Ovary (tissue), 10 donors: ENCODE measurements around the gene DYDC2. TPM values are rescaled to one million over a fixed set of nuclear protein-coding genes. Genes with fewer than 3 reads are reported as not detected.

Experiments
- DNase-seq, 5 donors: peaks; one replicate each; pipeline ENCODE4 v3.0.0-alpha.2; 2019 to 2020
- H3K27ac ChIP-seq, 2 donors: fragments of 200-600 bp; one replicate each; pipeline versions ENCODE4 v1.5.1 to v1.8.0; 2019 to 2022
- H3K27me3 ChIP-seq: fragments of 200-600 bp; one replicate; pipeline ENCODE4 v1.8.0; 2022
- H3K36me3 ChIP-seq: fragments of 200-600 bp; sonication (generic); one replicate; pipeline ENCODE4 v1.5.1; 2019
- H3K4me1 ChIP-seq: one replicate; pipeline ENCODE4 v1.8.1; 2013; ENCODE audit warnings: mild to moderate bottlenecking, moderate library complexity; ENCODE audit not compliant: insufficient read depth
- H3K4me3 ChIP-seq: fragments of 200-600 bp; sonication (generic); one replicate; pipeline ENCODE4 v1.5.1; 2017
- H3K9me3 ChIP-seq, 2 donors: fragments of 200-600 bp in 1 of 2; sonication (generic) in 1 of 2; one replicate each; pipeline versions ENCODE4 v1.5.1 to v1.8.1; 2013 to 2019; ENCODE audit warnings: mild to moderate bottlenecking in 1 of 2, moderate library complexity in 1 of 2
- EP300 ChIP-seq: sonication (generic); formaldehyde crosslinking; IDR thresholded peaks from one replicate; pipeline ENCODE4 v1.6.1; 2017; ENCODE audit warnings: antibody characterized with exemption
- POLR2A ChIP-seq: fragments of 450-650 bp; IDR thresholded peaks from one replicate; pipeline ENCODE4 v1.6.1; 2017; ENCODE audit warnings: antibody characterized with exemption, mild to moderate bottlenecking, moderate library complexity
- WGBS, 3 donors: extraction: QIAGEN DNeasy Blood & Tissue Kit in 1 of 3; methylation state at CpG; one replicate each; pipeline versions ENCODE4 v1.1.5 to v1.1.7; 2013 to 2017; 5-methylcytosine and 5-hydroxymethylcytosine counted together
- intact Hi-C, 4 donors: fragments of 100-400 bp; cut with DNase I; formaldehyde crosslinking; loops; one replicate each; pipeline versions ENCODE4 v1.11.0 to v1.15.1; 2022 to 2023
- long read RNA-seq, 3 donors: library from polyadenylated mRNA in 2 of 3; unstranded in 2 of 3; transcript quantifications; one replicate each; pipeline ENCODE4 v2.0.0 and lab custom pipeline, GENCODE V29; 2021 to 2026
- polyA plus RNA-seq, 2 donors: library from polyadenylated mRNA; stranded (reverse); fragments of 200-250 nt in 1 of 2; fragments of 350-450 nt in 1 of 2; fragmentation: Illumina TruSeq in 1 of 2; extraction: RNeasy Lipid Tissue Mini Kit (QIAGEN cat#74804) in 1 of 2; gene quantifications; one replicate each; pipeline ENCODE4 v1.2.3, GENCODE V29; 2013 to 2014
- total RNA-seq, 7 donors: library from RNA; depleted of rRNA in 2 of 7; stranded (reverse); fragments of >200 nt in 2 of 7; fragmentation: NEBNext Ultra II Directional in 3 of 7; extraction: Animal tissue kit (Norgen Biotek cat#: 25700) in 3 of 7; gene quantifications; one replicate each; pipeline versions ENCODE4 v1.1.0 to v1.2.4, GENCODE V29; 2016 to 2023
- TF ChIP-seq, protein P1 (sequence below), 3 donors: fragments of 450-650 bp in 2 of 3; fragments of 200-600 bp in 1 of 3; IDR thresholded peaks; one replicate each; pipeline versions ENCODE4 v1.5.1 to v1.8.0; 2016 to 2022; ENCODE audit warnings: antibody characterized with exemption in 3 of 3, mild to moderate bottlenecking in 1 of 3
- donor health status: DM: no; HTN: no; CAD: no; lungs with moderate emphysema.
- donor health status: DM: no; HTN: no; CAD: no.
- donor health status: Bipolar disorder and iron deficiency.
- donor health status: DM: yes; HTN: yes; CAD: no.
- donor health status: DM: no; HTN: no; CAD: no.
- donor health status: DM: yes; HTN: yes; CAD: no.

The DYDC2 gene, protein sequence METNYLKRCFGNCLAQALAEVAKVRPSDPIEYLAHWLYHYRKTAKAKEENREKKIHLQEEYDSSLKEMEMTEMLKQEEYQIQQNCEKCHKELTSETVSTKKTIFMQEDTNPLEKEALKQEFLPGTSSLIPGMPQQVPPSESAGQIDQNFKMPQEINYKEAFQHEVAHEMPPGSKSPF
- 1 to 10 TPM in 3 of 7 donors, under 1 TPM in 2, not detected in 2; 0.87 to 6.7 (median 1.4) TPM for total RNA-seq
- under 1 TPM; 0.17 to 0.24 TPM for polyA plus RNA-seq
- long read RNA-seq, donor 1, result 0 reads
- long read RNA-seq, donor 2, partial matches to known transcripts, result 25 of 36 reads
- long read RNA-seq, donor 2, other reads (novel, unspliced or antisense), result 11 of 36 reads
- long read RNA-seq, donor 3, result 0 reads

DNA sequence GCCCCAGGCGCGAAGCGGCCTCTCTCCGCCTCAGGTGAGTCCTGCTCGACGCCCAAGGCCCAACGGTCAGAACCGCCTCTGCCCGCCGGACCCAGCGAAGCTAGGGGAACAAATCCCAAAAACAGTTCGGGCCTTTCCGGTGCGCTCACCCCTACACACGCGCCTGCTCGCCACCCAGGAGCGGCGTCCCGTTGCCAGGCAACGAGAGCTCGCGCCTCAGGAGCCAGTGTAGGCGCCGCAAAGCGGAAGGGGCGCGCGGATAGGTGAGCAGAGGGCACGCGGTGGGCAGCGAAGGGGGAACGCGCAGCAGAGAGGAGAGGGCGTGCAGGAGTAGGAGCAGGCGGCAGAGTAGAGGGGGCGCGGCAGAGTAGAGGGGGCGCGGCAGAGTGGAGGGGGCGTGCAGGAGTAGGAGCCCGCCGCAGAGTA is at the start of gene DYDC2, which contains the start of gene DYDC1:
DYDC2 (plus strand) TSS at position 219 of the 426 bp plus-strand sequence. CDS start 5,663 bp downstream, outside the sequence.
DYDC1 (minus strand) TSS at position 193 of the 426 bp plus-strand sequence. CDS start 4,154 bp downstream, outside the sequence.
- DNase-seq, result peak; percentile 48 to 76 (median 57)
- 1 to 2% (median 1%) methylated on average over 27 to 43 of the region's 43 CpGs for WGBS, 3 donors
- no peaks in the 10 kb centered on the region for H3K27me3 ChIP-seq

DNA sequence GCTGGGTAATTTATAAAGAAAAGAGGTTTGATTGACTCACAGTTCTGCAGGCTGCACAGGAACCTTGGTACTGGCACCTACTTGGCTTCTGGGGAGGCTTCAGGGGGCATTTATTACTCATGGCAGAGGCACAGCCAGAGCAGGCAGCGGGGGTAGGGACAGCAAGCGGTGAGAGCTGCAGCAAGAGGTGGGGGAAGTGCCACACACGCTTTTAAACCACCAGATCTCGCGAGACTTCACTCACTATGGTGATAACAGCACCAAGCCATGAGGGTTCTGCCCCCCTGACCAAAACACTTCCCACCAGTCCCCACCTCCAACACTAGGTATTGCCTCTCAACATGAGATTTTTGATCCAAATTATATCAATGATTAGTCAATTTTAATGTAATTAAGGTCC is 43.1 kb upstream of the DYDC2 start:
- Histone ChIP-seq H3K27ac (no peak overlapping the region), H3K9me3 (no peaks in the 10 kb centered on the region), H3K36me3 (no peaks in the 10 kb centered on the region), H3K4me3 (no peak overlapping the region), H3K27me3 (no peaks in the 10 kb centered on the region), H3K4me1 (no peaks in the 10 kb centered on the region)
- intact Hi-C loops, result no loop called here
- TF ChIP-seq, protein P1, sequence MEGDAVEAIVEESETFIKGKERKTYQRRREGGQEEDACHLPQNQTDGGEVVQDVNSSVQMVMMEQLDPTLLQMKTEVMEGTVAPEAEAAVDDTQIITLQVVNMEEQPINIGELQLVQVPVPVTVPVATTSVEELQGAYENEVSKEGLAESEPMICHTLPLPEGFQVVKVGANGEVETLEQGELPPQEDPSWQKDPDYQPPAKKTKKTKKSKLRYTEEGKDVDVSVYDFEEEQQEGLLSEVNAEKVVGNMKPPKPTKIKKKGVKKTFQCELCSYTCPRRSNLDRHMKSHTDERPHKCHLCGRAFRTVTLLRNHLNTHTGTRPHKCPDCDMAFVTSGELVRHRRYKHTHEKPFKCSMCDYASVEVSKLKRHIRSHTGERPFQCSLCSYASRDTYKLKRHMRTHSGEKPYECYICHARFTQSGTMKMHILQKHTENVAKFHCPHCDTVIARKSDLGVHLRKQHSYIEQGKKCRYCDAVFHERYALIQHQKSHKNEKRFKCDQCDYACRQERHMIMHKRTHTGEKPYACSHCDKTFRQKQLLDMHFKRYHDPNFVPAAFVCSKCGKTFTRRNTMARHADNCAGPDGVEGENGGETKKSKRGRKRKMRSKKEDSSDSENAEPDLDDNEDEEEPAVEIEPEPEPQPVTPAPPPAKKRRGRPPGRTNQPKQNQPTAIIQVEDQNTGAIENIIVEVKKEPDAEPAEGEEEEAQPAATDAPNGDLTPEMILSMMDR (IDR thresholded peaks at IDR 0.05), result no peak
- TF ChIP-seq POLR2A (no peak), EP300 (no peak)
- WGBS, 3 donors, result 72 to 86% (median 74%) methylated on average over 5 of the region's 5 CpGs
- no peak for DNase-seq

More for the DNA sequence above, at the start of gene DYDC2, which contains the start of gene DYDC1:
- H3K4me1 ChIP-seq, result peaks cover 3% of the 10 kb centered on the region
- peak within 1 kb of the TSS; percentile 3 for H3K4me3 ChIP-seq
- no peaks in the 10 kb centered on the region for H3K9me3 ChIP-seq
- no peak within 1 kb of the TSS for H3K27ac ChIP-seq
- intact Hi-C loops, result no loop called here
- H3K36me3 ChIP-seq, result no peaks in the 10 kb centered on the region
- TF ChIP-seq, protein P1 (IDR thresholded peaks at IDR 0.05), result no peak
- TF ChIP-seq POLR2A, result no peak
- TF ChIP-seq EP300, result no peak

DNA sequence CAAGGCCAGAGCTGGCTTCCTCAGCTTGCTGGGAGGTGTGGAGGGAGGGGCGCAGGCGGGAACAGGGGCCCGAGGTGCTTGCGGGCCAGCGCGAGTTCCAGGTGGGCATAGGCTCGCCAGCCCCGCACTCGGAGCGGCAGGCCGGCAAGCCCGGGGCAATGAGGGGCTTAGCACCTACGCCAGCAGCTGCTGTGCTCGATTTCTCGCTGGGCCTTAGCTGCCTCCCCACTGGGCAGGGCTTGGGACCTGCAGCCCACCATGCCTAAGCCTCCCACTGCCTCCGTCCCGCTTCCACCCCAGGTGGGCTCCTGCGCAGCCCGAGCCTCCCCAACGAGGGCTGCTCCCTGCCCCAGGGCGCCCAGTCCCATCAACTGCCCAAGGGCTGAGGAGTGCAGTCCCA is 41.2 kb upstream of the DYDC2 start:
- Histone ChIP-seq H3K4me1 (no peaks in the 10 kb centered on the region), H3K27me3 (no peaks in the 10 kb centered on the region), H3K4me3 (no peak overlapping the region), H3K27ac (no peak overlapping the region), H3K9me3 (no peaks in the 10 kb centered on the region), H3K36me3 (no peaks in the 10 kb centered on the region)
- no peak for DNase-seq
- intact Hi-C loops, result no loop called here
- 92 to 97% (median 96%) methylated on average over 11 to 21 of the region's 21 CpGs for WGBS, 3 donors
- TF ChIP-seq POLR2A (no peak), EP300 (no peak)
- TF ChIP-seq, protein P1 (IDR thresholded peaks at IDR 0.05), result no peak

DNA sequence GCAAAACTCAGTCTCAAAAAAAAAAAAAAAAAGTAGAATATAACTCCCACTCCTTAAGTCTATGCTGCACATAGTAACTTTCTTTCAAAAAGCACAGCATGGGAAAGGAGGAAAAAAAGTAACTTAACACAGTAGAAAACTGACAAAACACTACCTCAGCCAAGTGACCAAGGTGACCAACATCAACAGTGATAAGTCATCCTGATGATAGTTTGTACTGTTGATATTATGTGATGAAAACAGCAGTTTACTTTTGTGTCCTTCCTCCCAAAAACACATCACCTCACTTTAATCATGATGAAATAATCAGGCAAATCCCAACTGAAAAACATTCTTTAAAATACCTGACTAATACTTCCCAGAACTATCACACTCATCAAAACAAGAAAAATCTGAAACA is 37.8 kb upstream of the DYDC2 start:
- no peak for DNase-seq
- Histone ChIP-seq H3K4me1 (no peaks in the 10 kb centered on the region), H3K4me3 (no peak overlapping the region), H3K36me3 (no peaks in the 10 kb centered on the region), H3K9me3 (no peaks in the 10 kb centered on the region), H3K27ac (no peak overlapping the region), H3K27me3 (no peaks in the 10 kb centered on the region)
- intact Hi-C loops, result no loop called here
- TF ChIP-seq POLR2A, result no peak
- no peak for TF ChIP-seq EP300
- TF ChIP-seq, protein P1 (IDR thresholded peaks at IDR 0.05), result no peak
